ENCODE measurements around the gene KRTAP12-3.

KRTAP12-3 gene

GRCh38 chr21:44612029-44612486 is 45.7 kb upstream of the KRTAP12-3 start, which contains the start of gene KRTAP10-8:
Gene KRTAP10-8, plus strand, starts transcription at chr21:44612079. Its CDS starts 22 bp downstream, at chr21:44612101.
- no peaks in the 10 kb centered on the region for H3K27me3 ChIP-seq (ENCODE audit: insufficient read depth, low read length, poor library complexity)
- no peaks in the 10 kb centered on the region for H3K79me2 ChIP-seq (ENCODE audit: insufficient read depth, low read length)
- ATAC-seq (ENCODE audit: insufficient read depth, low read depth): no peak
- no peak within 1 kb of the TSS for H2AFZ ChIP-seq (ENCODE audit: low read depth, low read length)
- H3K9ac ChIP-seq (ENCODE audit: low read depth, low read length): no peak within 1 kb of the TSS
- no peak within 1 kb of the TSS for H3K27ac ChIP-seq (ENCODE audit: low read length)
- TF ChIP-seq CTCF (IDR thresholded peaks at IDR 0.05; ENCODE audit: borderline replicate concordance, extremely low read depth, low read length, poor library complexity, severe bottlenecking) (no peak), EZH2 (IDR thresholded peaks at IDR 0.05; ENCODE audit: borderline replicate concordance, low read depth, low read length, severe bottlenecking) (no peak)
- H3K36me3 ChIP-seq (ENCODE audit: insufficient read depth, low read length): no peaks in the 10 kb centered on the region
- H3K4me2 ChIP-seq (ENCODE audit: insufficient read depth, low read length): no peak within 1 kb of the TSS
- no peak for DNase-seq
- no peaks in the 10 kb centered on the region for H3K4me1 ChIP-seq (ENCODE audit: insufficient read depth, low read length)
- no peak within 1 kb of the TSS for H3K4me3 ChIP-seq (ENCODE audit: low read depth in 1 of 2, low read length in 2 of 2)
- H4K20me1 ChIP-seq (ENCODE audit: insufficient read depth, low read length): no peaks in the 10 kb centered on the region
- peaks cover 21% of the 10 kb centered on the region for H3K9me3 ChIP-seq (ENCODE audit: insufficient read depth, low read length, severe bottlenecking)

GRCh38 chr21:44612669-44613229 is 45.0 kb upstream of the KRTAP12-3 start:
- H3K9ac ChIP-seq (ENCODE audit: low read depth, low read length): no peak overlapping the region
- DNase-seq: no peak
- no peaks in the 10 kb centered on the region for H3K4me1 ChIP-seq (ENCODE audit: insufficient read depth, low read length)
- no peak overlapping the region for H3K4me3 ChIP-seq (ENCODE audit: low read depth in 1 of 2, low read length in 2 of 2)
- TF ChIP-seq EZH2 (IDR thresholded peaks at IDR 0.05; ENCODE audit: borderline replicate concordance, low read depth, low read length, severe bottlenecking) (no peak), CTCF (IDR thresholded peaks at IDR 0.05; ENCODE audit: borderline replicate concordance, extremely low read depth, low read length, poor library complexity, severe bottlenecking) (no peak)
- H3K79me2 ChIP-seq (ENCODE audit: insufficient read depth, low read length): no peaks in the 10 kb centered on the region
- no peak overlapping the region for H2AFZ ChIP-seq (ENCODE audit: low read depth, low read length)
- no peaks in the 10 kb centered on the region for H3K27me3 ChIP-seq (ENCODE audit: insufficient read depth, low read length, poor library complexity)
- no peak overlapping the region for H3K4me2 ChIP-seq (ENCODE audit: insufficient read depth, low read length)
- H4K20me1 ChIP-seq (ENCODE audit: insufficient read depth, low read length): no peaks in the 10 kb centered on the region
- no peak overlapping the region for H3K27ac ChIP-seq (ENCODE audit: low read length)
- H3K36me3 ChIP-seq (ENCODE audit: insufficient read depth, low read length): no peaks in the 10 kb centered on the region
- ATAC-seq (ENCODE audit: insufficient read depth, low read depth): no peak
- H3K9me3 ChIP-seq (ENCODE audit: insufficient read depth, low read length, severe bottlenecking): peaks cover 21% of the 10 kb centered on the region

GRCh38 chr21:44613386-44614155 is 44.2 kb upstream of the KRTAP12-3 start:
- DNase-seq (no peak), ATAC-seq (ENCODE audit: insufficient read depth, low read depth) (no peak)
- no peaks in the 10 kb centered on the region for H4K20me1 ChIP-seq (ENCODE audit: insufficient read depth, low read length)
- H3K9ac ChIP-seq (ENCODE audit: low read depth, low read length): no peak overlapping the region
- peaks cover 21% of the 10 kb centered on the region for H3K9me3 ChIP-seq (ENCODE audit: insufficient read depth, low read length, severe bottlenecking)
- no peak overlapping the region for H3K4me3 ChIP-seq (ENCODE audit: low read depth in 1 of 2, low read length in 2 of 2)
- H3K27me3 ChIP-seq (ENCODE audit: insufficient read depth, low read length, poor library complexity): no peaks in the 10 kb centered on the region
- H3K4me2 ChIP-seq (ENCODE audit: insufficient read depth, low read length): no peak overlapping the region
- H3K27ac ChIP-seq (ENCODE audit: low read length): no peak overlapping the region
- H2AFZ ChIP-seq (ENCODE audit: low read depth, low read length): no peak overlapping the region
- no peaks in the 10 kb centered on the region for H3K4me1 ChIP-seq (ENCODE audit: insufficient read depth, low read length)
- TF ChIP-seq EZH2 (IDR thresholded peaks at IDR 0.05; ENCODE audit: borderline replicate concordance, low read depth, low read length, severe bottlenecking) (no peak), CTCF (IDR thresholded peaks at IDR 0.05; ENCODE audit: borderline replicate concordance, extremely low read depth, low read length, poor library complexity, severe bottlenecking) (no peak)
- no peaks in the 10 kb centered on the region for H3K36me3 ChIP-seq (ENCODE audit: insufficient read depth, low read length)
- no peaks in the 10 kb centered on the region for H3K79me2 ChIP-seq (ENCODE audit: insufficient read depth, low read length)

All from DND-41 (cell line).